DOHH2 (cell line): ENCODE results near the gene CTSW.

Experiments
- H3F3A ChIP-seq: fragments of 200-600 bp; sonication (generic), shearing (Covaris generic); 2 replicates; pipeline ENCODE4 v1.6.0; 2016; ENCODE audit warnings: antibody characterized with exemption, mild to moderate bottlenecking; ENCODE audit not compliant: control insufficient read depth, insufficient read depth
- H3K27ac ChIP-seq: fragments of 200-600 bp; sonication (generic); 2 replicates; pipeline ENCODE4 v1.5.1; 2014; ENCODE audit warnings: low read depth, mild to moderate bottlenecking, low read length, moderate library complexity
- H3K27me3 ChIP-seq: fragments of 200-600 bp; sonication (generic); 2 replicates; pipeline ENCODE4 v1.6.1; 2014; ENCODE audit warnings: mild to moderate bottlenecking, low read length, mixed read lengths; ENCODE audit not compliant: control insufficient read depth
- H3K36me3 ChIP-seq: fragments of 200-600 bp; sonication (generic); 2 replicates; pipeline ENCODE4 v1.6.1; 2014; ENCODE audit warnings: mild to moderate bottlenecking, low read length, moderate library complexity, mixed read lengths; ENCODE audit not compliant: control insufficient read depth
- H3K4me1 ChIP-seq: fragments of 200-600 bp; sonication (generic); 2 replicates; pipeline ENCODE4 v1.6.1; 2014; ENCODE audit warnings: mild to moderate bottlenecking, low read length, mixed read lengths; ENCODE audit not compliant: control insufficient read depth
- H3K4me2 ChIP-seq: fragments of 200-600 bp; sonication (generic); 2 replicates; pipeline ENCODE4 v1.6.0; 2014; ENCODE audit warnings: mild to moderate bottlenecking, low read length, moderate library complexity
- H3K4me3 ChIP-seq: fragments of 200-600 bp; sonication (generic); 2 replicates; pipeline ENCODE4 v1.5.1; 2014; ENCODE audit warnings: mild to moderate bottlenecking, low read length, mixed read lengths
- H3K79me2 ChIP-seq: fragments of 200-600 bp; sonication (generic); 2 replicates; pipeline ENCODE4 v1.6.1; 2014; ENCODE audit warnings: mild to moderate bottlenecking, low read length, mixed read lengths; ENCODE audit not compliant: control insufficient read depth
- H3K9me2 ChIP-seq: fragments of 200-600 bp; sonication (generic); replicated peaks from 2 replicates; pipeline ENCODE4 v1.6.1; 2014; ENCODE audit warnings: mild to moderate bottlenecking, low read length, mixed read lengths; ENCODE audit not compliant: control insufficient read depth
- H3K9me3 ChIP-seq: fragments of 200-600 bp; sonication (generic); 2 replicates; pipeline ENCODE4 v1.6.1; 2014; ENCODE audit warnings: antibody characterized with exemption, low read length, mixed read lengths; ENCODE audit not compliant: control insufficient read depth, insufficient read depth
- H4K20me1 ChIP-seq: fragments of 200-600 bp; sonication (generic); 2 replicates; pipeline ENCODE4 v1.6.0; 2014; ENCODE audit warnings: low read depth, mild to moderate bottlenecking, antibody characterized with exemption, low read length, moderate library complexity; ENCODE audit not compliant: control insufficient read depth, insufficient read depth
- CTCF ChIP-seq: fragments of 200-600 bp; sonication (generic); IDR thresholded peaks from one replicate; pipeline ENCODE4 v1.5.1; 2014; ENCODE audit warnings: antibody characterized with exemption, mild to moderate bottlenecking, low read depth, low read length; ENCODE audit not compliant: poor library complexity, severe bottlenecking
- EZH2phosphoT487 ChIP-seq: fragments of 200-600 bp; sonication (generic); IDR thresholded peaks from 2 replicates; pipeline ENCODE4 v1.6.1; 2017; ENCODE audit warnings: borderline replicate concordance, mild to moderate bottlenecking, antibody characterized with exemption, low read length, moderate library complexity, mixed read lengths

Gene CTSW

GRCh38 chr11:65915101-65915820 lies 35.6 kb downstream of the CTSW start:
- TF ChIP-seq EZH2phosphoT487 (no peak), CTCF (no peak)
- no peak overlapping the region for H3K4me3 ChIP-seq
- H4K20me1 ChIP-seq: no peaks in the 10 kb centered on the region
- H3K36me3 ChIP-seq: peaks cover 4% of the 10 kb centered on the region; the same call in 1 of the 2 replicates
- H3K27me3 ChIP-seq: peaks cover 16% of the 10 kb centered on the region; the same call in 1 of the 2 replicates
- peaks cover 22% of the 10 kb centered on the region for H3K79me2 ChIP-seq
- H3K9me3 ChIP-seq: no peaks in the 10 kb centered on the region
- peaks cover 24% of the 10 kb centered on the region for H3K4me1 ChIP-seq
- no peaks in the 10 kb centered on the region for H3F3A ChIP-seq
- no peak overlapping the region for H3K4me2 ChIP-seq
- no peaks in the 10 kb centered on the region for H3K9me2 ChIP-seq
- H3K27ac ChIP-seq: no peak overlapping the region

GRCh38 chr11:65915821-65916251 lies 36.2 kb downstream of the CTSW start:
- Histone ChIP-seq H3K4me2 (no peak overlapping the region), H3F3A (no peaks in the 10 kb centered on the region), H3K4me3 (no peak overlapping the region)

GRCh38 chr11:65916391-65916790 lies 36.8 kb downstream of the CTSW start:
- Histone ChIP-seq H3F3A (no peaks in the 10 kb centered on the region), H4K20me1 (no peaks in the 10 kb centered on the region), H3K27me3 (peaks cover 6% of the 10 kb centered on the region; the same call in 1 of the 2 replicates), H3K9me3 (no peaks in the 10 kb centered on the region), H3K4me1 (peaks cover 27% of the 10 kb centered on the region), H3K79me2 (peaks cover 22% of the 10 kb centered on the region), H3K36me3 (peaks cover 4% of the 10 kb centered on the region; the same call in 1 of the 2 replicates), H3K9me2 (no peaks in the 10 kb centered on the region), H3K27ac (no peak overlapping the region), H3K4me3 (no peak overlapping the region), H3K4me2 (no peak overlapping the region)
- no peak for TF ChIP-seq CTCF
- TF ChIP-seq EZH2phosphoT487: no peak

More at GRCh38 chr11:65915821-65916251, 36.2 kb downstream of the CTSW start:
- Histone ChIP-seq H3K27me3 (peaks cover 10% of the 10 kb centered on the region; the same call in 1 of the 2 replicates), H3K79me2 (peaks cover 22% of the 10 kb centered on the region), H3K36me3 (peaks cover 4% of the 10 kb centered on the region; the same call in 1 of the 2 replicates), H3K9me2 (no peaks in the 10 kb centered on the region), H4K20me1 (no peaks in the 10 kb centered on the region), H3K27ac (no peak overlapping the region), H3K4me1 (peaks cover 27% of the 10 kb centered on the region), H3K9me3 (no peaks in the 10 kb centered on the region)
- TF ChIP-seq CTCF (no peak), EZH2phosphoT487 (no peak)
